OCI-LY3 (cell line): ENCODE data around the gene SORL1.
"Not testable (repeated sequence)": the region's sequence is repeated elsewhere in the genome, so short reads cannot be mapped to it uniquely, and the experiment has no call there.

ENCODE experiments used
- H2AFZ ChIP-seq: fragments of 200-600, 300-600 bp; shearing (Covaris generic); 2 replicates; pipeline ENCODE4 v1.6.0; 2014; ENCODE audit warnings: antibody characterized with exemption, low read depth, low read length
- H3K27ac ChIP-seq: fragments of 200-600, 300-600 bp; sonication (generic); 2 replicates; pipeline ENCODE4 v1.5.1; 2014; ENCODE audit warnings: mild to moderate bottlenecking, low read length, moderate library complexity, mixed read lengths
- H3K27me3 ChIP-seq: fragments of 200-600, 300-600 bp; sonication (generic); 2 replicates; pipeline ENCODE4 v1.6.1; 2014; ENCODE audit warnings: low read depth, low read length, mixed read lengths
- H3K36me3 ChIP-seq: fragments of 200-600, 300-600 bp; sonication (generic); replicated peaks from 2 replicates; pipeline ENCODE3; 2014; ENCODE audit warnings: low read depth, low read length, mixed read lengths
- H3K4me1 ChIP-seq: fragments of 300-600, 200-600 bp; sonication (generic); 2 replicates; pipeline ENCODE4 v1.6.1; 2014; ENCODE audit warnings: low read length, mixed read lengths
- H3K4me2 ChIP-seq: fragments of 200-600, 300-600 bp; sonication (generic); 2 replicates; pipeline ENCODE4 v1.6.1; 2014; ENCODE audit warnings: low read length, mixed read lengths
- H3K4me3 ChIP-seq: fragments of 300-600, 200-600 bp; sonication (generic); 2 replicates; pipeline ENCODE4 v1.5.1; 2014; ENCODE audit warnings: antibody characterized with exemption, mild to moderate bottlenecking, low read length, moderate library complexity
- H3K79me2 ChIP-seq: fragments of 300-600, 200-600 bp; shearing (Covaris generic); 2 replicates; pipeline ENCODE4 v1.6.1; 2014; ENCODE audit warnings: mild to moderate bottlenecking, low read length, mixed read lengths
- H3K9ac ChIP-seq: fragments of 300-600, 200-600 bp; shearing (Covaris generic); 2 replicates; pipeline ENCODE4 v1.6.0; 2014; ENCODE audit warnings: mild to moderate bottlenecking, low read length, moderate library complexity
- H3K9me3 ChIP-seq: fragments of 200-600, 300-600 bp; shearing (Covaris generic); 2 replicates; pipeline ENCODE4 v1.6.1; 2014; ENCODE audit warnings: low read length, mixed read lengths; ENCODE audit not compliant: insufficient read depth
- H4K20me1 ChIP-seq: fragments of 200-600, 300-600 bp; sonication (generic); 2 replicates; pipeline ENCODE4 v1.6.1; 2016; ENCODE audit warnings: low read length, mixed read lengths; ENCODE audit not compliant: insufficient read depth
- EZH2phosphoT487 ChIP-seq: fragments of 200-600 bp; shearing (Covaris generic); IDR thresholded peaks from 2 replicates; pipeline ENCODE4 v1.6.1; 2018; ENCODE audit warnings: antibody characterized with exemption, mixed run types, low read depth
- TF ChIP-seq, protein P1 (sequence below): fragments of 200-600, 300-600 bp; sonication (generic); IDR thresholded peaks from 2 replicates; pipeline ENCODE4 v1.5.1; 2014; ENCODE audit warnings: antibody characterized with exemption, low read length, low read depth

Gene SORL1

DNA sequence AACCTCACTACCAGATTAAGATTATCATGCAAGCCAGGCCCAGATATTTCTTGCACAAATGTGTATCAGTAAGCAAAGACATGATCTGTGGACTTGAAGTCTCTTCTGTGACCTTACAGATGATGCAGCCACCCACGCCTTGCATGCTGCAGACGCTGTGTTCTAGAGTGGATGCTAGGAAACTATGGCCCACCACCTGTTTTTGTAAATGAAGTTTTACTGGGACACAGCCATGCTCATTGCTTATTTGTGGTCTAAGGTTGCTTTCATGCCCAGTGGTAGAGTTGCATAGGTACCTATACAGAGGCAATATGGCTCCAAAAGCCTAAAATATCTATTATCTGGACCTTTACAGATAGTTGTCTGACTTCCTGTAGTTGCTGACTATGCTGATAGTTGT, 48.2 kb downstream of the SORL1 start:
- peaks cover 84% of the 10 kb centered on the region for H3K36me3 ChIP-seq
- H3K9me3 ChIP-seq = no peaks in the 10 kb centered on the region
- H3K79me2 ChIP-seq = peaks cover 34% of the 10 kb centered on the region
- TF ChIP-seq EZH2phosphoT487 = no peak
- TF ChIP-seq, protein P1, sequence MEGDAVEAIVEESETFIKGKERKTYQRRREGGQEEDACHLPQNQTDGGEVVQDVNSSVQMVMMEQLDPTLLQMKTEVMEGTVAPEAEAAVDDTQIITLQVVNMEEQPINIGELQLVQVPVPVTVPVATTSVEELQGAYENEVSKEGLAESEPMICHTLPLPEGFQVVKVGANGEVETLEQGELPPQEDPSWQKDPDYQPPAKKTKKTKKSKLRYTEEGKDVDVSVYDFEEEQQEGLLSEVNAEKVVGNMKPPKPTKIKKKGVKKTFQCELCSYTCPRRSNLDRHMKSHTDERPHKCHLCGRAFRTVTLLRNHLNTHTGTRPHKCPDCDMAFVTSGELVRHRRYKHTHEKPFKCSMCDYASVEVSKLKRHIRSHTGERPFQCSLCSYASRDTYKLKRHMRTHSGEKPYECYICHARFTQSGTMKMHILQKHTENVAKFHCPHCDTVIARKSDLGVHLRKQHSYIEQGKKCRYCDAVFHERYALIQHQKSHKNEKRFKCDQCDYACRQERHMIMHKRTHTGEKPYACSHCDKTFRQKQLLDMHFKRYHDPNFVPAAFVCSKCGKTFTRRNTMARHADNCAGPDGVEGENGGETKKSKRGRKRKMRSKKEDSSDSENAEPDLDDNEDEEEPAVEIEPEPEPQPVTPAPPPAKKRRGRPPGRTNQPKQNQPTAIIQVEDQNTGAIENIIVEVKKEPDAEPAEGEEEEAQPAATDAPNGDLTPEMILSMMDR = no peak
- H3K4me2 ChIP-seq = no peak overlapping the region
- no peaks in the 10 kb centered on the region for H3K27me3 ChIP-seq
- no peak overlapping the region for H2AFZ ChIP-seq
- no peak overlapping the region for H3K4me3 ChIP-seq
- H4K20me1 ChIP-seq = peaks cover 31% of the 10 kb centered on the region; the same call in 1 of the 2 replicates
- no peaks in the 10 kb centered on the region for H3K4me1 ChIP-seq
- H3K27ac ChIP-seq = no peak overlapping the region
- H3K9ac ChIP-seq = no peak overlapping the region

DNA sequence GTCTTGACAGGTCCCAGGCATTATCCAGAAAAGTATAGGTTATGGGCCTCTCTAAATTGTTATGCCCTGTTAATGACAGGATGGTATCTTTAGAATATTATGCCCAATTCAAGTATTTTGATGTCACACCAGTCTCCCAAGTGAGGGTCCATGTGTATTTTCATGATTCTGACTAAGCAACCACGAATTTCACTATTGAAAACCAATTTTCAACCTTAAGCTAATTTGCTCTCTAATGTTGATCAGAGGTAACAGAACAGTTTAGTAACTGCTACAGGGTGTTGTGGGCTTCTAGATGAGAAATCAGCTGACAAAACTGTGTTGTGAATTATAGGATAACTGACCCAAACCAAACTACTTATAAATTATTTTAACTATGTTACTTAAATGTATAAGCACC, 48.6 kb downstream of the SORL1 start:
- Histone ChIP-seq H4K20me1 (peaks cover 26% of the 10 kb centered on the region; the same call in 1 of the 2 replicates), H3K4me2 (no peak overlapping the region), H3K36me3 (peaks cover 84% of the 10 kb centered on the region), H3K79me2 (peaks cover 32% of the 10 kb centered on the region), H3K4me1 (no peaks in the 10 kb centered on the region), H3K4me3 (no peak overlapping the region), H3K27ac (no peak overlapping the region), H3K27me3 (no peaks in the 10 kb centered on the region), H3K9me3 (no peaks in the 10 kb centered on the region), H2AFZ (no peak overlapping the region), H3K9ac (no peak overlapping the region)
- TF ChIP-seq, protein P1 = no peak
- TF ChIP-seq EZH2phosphoT487 = no peak

DNA sequence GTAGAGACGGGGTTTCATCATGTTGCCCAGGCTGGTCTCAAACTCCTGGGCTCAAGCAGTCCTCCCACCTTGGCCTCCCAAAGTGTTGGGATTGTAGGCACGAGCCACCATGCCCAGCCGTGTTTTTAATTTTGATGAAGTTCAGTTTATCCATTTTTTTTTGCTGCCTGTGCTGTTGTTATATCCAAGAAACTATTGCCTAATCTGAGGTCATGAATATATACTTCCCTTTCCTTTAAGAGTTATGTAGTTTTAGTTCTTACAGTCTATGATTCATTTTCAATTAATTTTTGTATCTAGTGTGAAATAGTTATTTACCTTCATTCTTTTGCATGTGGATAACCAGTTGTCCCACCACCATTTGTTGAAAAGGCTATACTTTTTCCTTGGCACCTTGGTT, 50.9 kb downstream of the SORL1 start:
- H3K36me3 ChIP-seq = peaks cover 82% of the 10 kb centered on the region
- no peaks in the 10 kb centered on the region for H3K27me3 ChIP-seq
- H3K4me3 ChIP-seq = no peak overlapping the region
- H3K9ac ChIP-seq = no peak overlapping the region
- H4K20me1 ChIP-seq = peaks cover 32% of the 10 kb centered on the region; the same call in 1 of the 2 replicates
- no peak overlapping the region for H3K27ac ChIP-seq
- no peaks in the 10 kb centered on the region for H3K9me3 ChIP-seq
- no peaks in the 10 kb centered on the region for H3K4me1 ChIP-seq
- no peak overlapping the region for H2AFZ ChIP-seq
- no peak overlapping the region for H3K4me2 ChIP-seq
- TF ChIP-seq, protein P1 = no peak
- TF ChIP-seq EZH2phosphoT487 = no peak
- peaks cover 45% of the 10 kb centered on the region for H3K79me2 ChIP-seq

- not testable (repeated sequence) for H3K9me3 ChIP-seq, H2AFZ ChIP-seq, H3K27ac ChIP-seq, H3K27me3 ChIP-seq, H3K4me3 ChIP-seq, H3K4me1 ChIP-seq, H3K9ac ChIP-seq, H3K4me2 ChIP-seq
- Histone ChIP-seq H3K79me2 (peaks cover 44% of the 10 kb centered on the region), H4K20me1 (peaks cover 33% of the 10 kb centered on the region; the same call in 1 of the 2 replicates), H3K36me3 (peaks cover 78% of the 10 kb centered on the region)
Measured at GRCh38 chr11:121506237-121506636, 54.1 kb downstream of the SORL1 start.

DNA sequence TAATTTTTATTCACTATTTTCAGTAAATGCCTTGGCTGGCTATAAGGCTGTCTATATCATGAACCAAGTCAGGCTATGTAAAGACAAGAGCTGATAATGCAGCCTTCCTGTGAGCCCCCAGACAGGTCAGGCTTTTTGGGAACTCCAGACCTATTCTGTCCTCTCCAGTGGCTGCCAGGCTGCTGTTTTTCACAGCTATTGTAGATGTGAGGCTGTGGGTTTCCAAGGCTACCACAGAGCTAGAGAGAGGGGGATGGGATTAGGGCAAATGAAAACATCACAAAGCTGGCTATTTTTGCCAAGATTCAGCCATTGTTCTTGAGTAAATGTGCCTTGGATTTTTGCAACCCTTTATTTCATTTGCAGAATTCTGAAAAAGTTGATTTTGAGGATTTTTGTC, 56.3 kb downstream of the SORL1 start:
- H3K4me1 ChIP-seq = no peaks in the 10 kb centered on the region
- H3K9ac ChIP-seq = no peak overlapping the region
- H3K4me3 ChIP-seq = no peak overlapping the region
- no peak overlapping the region for H3K27ac ChIP-seq
- H3K27me3 ChIP-seq = no peaks in the 10 kb centered on the region
- TF ChIP-seq, protein P1 = no peak
- TF ChIP-seq EZH2phosphoT487 = no peak
- H3K9me3 ChIP-seq = no peaks in the 10 kb centered on the region
- peaks cover 41% of the 10 kb centered on the region for H4K20me1 ChIP-seq
- H3K79me2 ChIP-seq = peaks cover 40% of the 10 kb centered on the region
- peaks cover 82% of the 10 kb centered on the region for H3K36me3 ChIP-seq
- H2AFZ ChIP-seq = no peak overlapping the region
- no peak overlapping the region for H3K4me2 ChIP-seq
